ENCODE measurements around the gene PCP2. TPM values are rescaled to one million over a fixed set of nuclear protein-coding genes. Genes with fewer than 3 reads are reported as not detected.

The PCP2 gene
- total and polyA plus RNA-seq, 3 experiments from 2014 or later = 0.48 to 0.91 TPM; not detected in 1

- DNase-seq = peak in 1 of 5 donors; percentile 39
- peak overlapping the region in 1 of 8 donors; percentile 47 for H3K27ac Mint-ChIP-seq
Observed at GRCh38 chr19:7641290-7642276, 8.1 kb upstream of the PCP2 start.

GRCh38 chr19:7640803-7641202 lies 7.3 kb upstream of the PCP2 start:
- Mint-ChIP-seq H3K4me1 (peaks cover 25 to 41% (median 29%) of the 10 kb centered on the region in 3 donors), H3K27me3 (no peaks in the 10 kb centered on the region), H3K4me3 (peak overlapping the region in 1 of 7 donors; percentile 48), H3K9me3 (no peaks in the 10 kb centered on the region), H3K27ac (no peak overlapping the region), H3K36me3 (peaks cover 0 to 42% (median 8%) of the 10 kb centered on the region in 3 donors)
- POLR2A ChIA-PET = no interaction called here
- Histone ChIP-seq H3K9me3 (ENCODE audit: low read length) (no peaks in the 10 kb centered on the region), H3K4me1 (ENCODE audit: insufficient read depth, low read length) (peaks cover 25% of the 10 kb centered on the region), H3K27ac (ENCODE audit: low read depth, low read length) (no peak overlapping the region), H3K27me3 (ENCODE audit: insufficient read depth, low read length, poor library complexity, severe bottlenecking) (no peaks in the 10 kb centered on the region), H3K36me3 (ENCODE audit: insufficient read depth, low read length) (no peaks in the 10 kb centered on the region), H3K4me3 (ENCODE audit: low read length) (no peak overlapping the region)
- CTCF ChIA-PET = interaction anchor here (1.2 kb wide), 1 partner anchor 40 kb away, joined by 3 read pairs; the partner anchor contains the start of gene TRAPPC5
- no peak for DNase-seq

More at GRCh38 chr19:7641290-7642276, 8.1 kb upstream of the PCP2 start:
- peaks cover 0 to 47% (median 10%) of the 10 kb centered on the region in 3 donors for H3K36me3 Mint-ChIP-seq
- Histone ChIP-seq H3K36me3 (ENCODE audit: insufficient read depth, low read length) (no peaks in the 10 kb centered on the region), H3K27me3 (ENCODE audit: insufficient read depth, low read length, poor library complexity, severe bottlenecking) (no peaks in the 10 kb centered on the region), H3K27ac (ENCODE audit: low read depth, low read length) (no peak overlapping the region), H3K4me1 (ENCODE audit: insufficient read depth, low read length) (peaks cover 17% of the 10 kb centered on the region), H3K4me3 (ENCODE audit: low read length) (no peak overlapping the region), H3K9me3 (ENCODE audit: low read length) (no peaks in the 10 kb centered on the region)
- H3K4me1 Mint-ChIP-seq = peaks cover 18 to 33% (median 24%) of the 10 kb centered on the region in 3 donors
- ChIA-PET POLR2A (interaction anchor here (1.2 kb wide), 1 partner anchor 12 kb away, joined by 4 read pairs; the partner anchor contains the start of genes PET100 and XAB2), CTCF (interaction anchor here (1.2 kb wide), 1 partner anchor 39 kb away, joined by 3 read pairs; the partner anchor contains the start of gene TRAPPC5)
- H3K4me3 Mint-ChIP-seq = peak overlapping the region in 1 of 7 donors; percentile 48
- H3K9me3 Mint-ChIP-seq = no peaks in the 10 kb centered on the region
- no peaks in the 10 kb centered on the region for H3K27me3 Mint-ChIP-seq

- Mint-ChIP-seq H3K9me3 (no peaks in the 10 kb centered on the region), H3K27me3 (no peaks in the 10 kb centered on the region), H3K4me3 (peak overlapping the region in 5 of 7 donors; percentile 13 to 89 (median 50)), H3K27ac (peak overlapping the region in 5 of 8 donors; percentile 2 to 95 (median 52)), H3K36me3 (peaks cover 0 to 34% (median 7%) of the 10 kb centered on the region in 3 donors), H3K4me1 (peaks cover 27 to 48% (median 28%) of the 10 kb centered on the region in 3 donors)
- H3K4me1 ChIP-seq (ENCODE audit: insufficient read depth, low read length) = peaks cover 30% of the 10 kb centered on the region
- no peaks in the 10 kb centered on the region for H3K36me3 ChIP-seq (ENCODE audit: insufficient read depth, low read length)
- H3K27ac ChIP-seq (ENCODE audit: low read depth, low read length) = no peak overlapping the region
- no peak overlapping the region for H3K4me3 ChIP-seq (ENCODE audit: low read length)
- CTCF ChIA-PET = no interaction called here
- POLR2A ChIA-PET = no interaction called here
- H3K9me3 ChIP-seq (ENCODE audit: low read length) = no peaks in the 10 kb centered on the region
- H3K27me3 ChIP-seq (ENCODE audit: insufficient read depth, low read length, poor library complexity, severe bottlenecking) = no peaks in the 10 kb centered on the region
- no peak for DNase-seq
Observed at GRCh38 chr19:7639863-7640348, 6.4 kb upstream of the PCP2 start.

- Mint-ChIP-seq H3K27ac (peak overlapping the region in 7 of 8 donors; percentile 10 to 95 (median 64)), H3K4me1 (peaks cover 27 to 48% (median 31%) of the 10 kb centered on the region in 3 donors), H3K4me3 (peak overlapping the region; percentile 12 to 72 (median 59)), H3K9me3 (no peaks in the 10 kb centered on the region), H3K36me3 (peaks cover 0 to 28% (median 7%) of the 10 kb centered on the region in 3 donors), H3K27me3 (no peaks in the 10 kb centered on the region)
- no peaks in the 10 kb centered on the region for H3K36me3 ChIP-seq (ENCODE audit: insufficient read depth, low read length)
- ChIA-PET POLR2A (interaction anchor here (0.6 to 1.7 kb wide), 2 partner anchors 9 kb away, joined by 3 to 4 read pairs; partner anchors contain the start of genes PET100 and XAB2), CTCF (interaction anchor here (1.2 kb wide), 1 partner anchor 160 kb away, joined by 3 read pairs; no protein-coding TSS in a partner anchor)
- DNase-seq = no peak
- peaks cover 30% of the 10 kb centered on the region for H3K4me1 ChIP-seq (ENCODE audit: insufficient read depth, low read length)
- no peak overlapping the region for H3K27ac ChIP-seq (ENCODE audit: low read depth, low read length)
- no peaks in the 10 kb centered on the region for H3K9me3 ChIP-seq (ENCODE audit: low read length)
- H3K27me3 ChIP-seq (ENCODE audit: insufficient read depth, low read length, poor library complexity, severe bottlenecking) = no peaks in the 10 kb centered on the region
- H3K4me3 ChIP-seq (ENCODE audit: low read length) = no peak overlapping the region
Observed at GRCh38 chr19:7638802-7639465, 5.4 kb upstream of the PCP2 start.

GRCh38 chr19:7637374-7638256 lies 4.1 kb upstream of the PCP2 start:
- peak overlapping the region; percentile 88 to 96 (median 90) for H3K27ac Mint-ChIP-seq
- peaks cover 0 to 27% (median 7%) of the 10 kb centered on the region in 3 donors for H3K36me3 Mint-ChIP-seq
- no peaks in the 10 kb centered on the region for H3K27me3 ChIP-seq (ENCODE audit: insufficient read depth, low read length, poor library complexity, severe bottlenecking)
- POLR2A ChIA-PET = interaction anchor here (0.7 to 1.7 kb wide), 3 partner anchors 8 to 1529 kb away, joined by 4 to 5 read pairs (median 4); partner anchors contain the start of genes PET100, TRAPPC5 and XAB2
- peak overlapping the region; percentile 79 for H3K4me3 ChIP-seq (ENCODE audit: low read length)
- no peaks in the 10 kb centered on the region for H3K36me3 ChIP-seq (ENCODE audit: insufficient read depth, low read length)
- peaks cover 27 to 48% (median 31%) of the 10 kb centered on the region in 3 donors for H3K4me1 Mint-ChIP-seq
- H3K9me3 Mint-ChIP-seq = no peaks in the 10 kb centered on the region
- CTCF ChIA-PET = interaction anchor here (0.6 to 1.6 kb wide), 5 partner anchors 15 to 232 kb away, joined by 3 to 7 read pairs (median 3); partner anchors contain the start of gene TRAPPC5
- peaks cover 30% of the 10 kb centered on the region for H3K4me1 ChIP-seq (ENCODE audit: insufficient read depth, low read length)
- no peaks in the 10 kb centered on the region for H3K9me3 ChIP-seq (ENCODE audit: low read length)
- H3K27me3 Mint-ChIP-seq = no peaks in the 10 kb centered on the region
- peak overlapping the region; percentile 88 for H3K27ac ChIP-seq (ENCODE audit: low read depth, low read length)
- peak in 1 of 5 donors; percentile 21 for DNase-seq
- peak overlapping the region; percentile 77 to 95 (median 85) for H3K4me3 Mint-ChIP-seq

GRCh38 chr19:7636691-7637373 lies 3.3 kb upstream of the PCP2 start, which contains the start of gene STXBP2:
TSS of gene STXBP2 (plus strand) at chr19:7637110. CDS start at chr19:7637150, 40 bp downstream.
- CTCF ChIA-PET = interaction anchor here (1.3 to 1.6 kb wide), 2 partner anchors 44 to 69 kb away, joined by 6 to 7 read pairs; partner anchors contain the start of gene TRAPPC5
- H3K9me3 Mint-ChIP-seq = no peaks in the 10 kb centered on the region
- POLR2A ChIA-PET = interaction anchor here (1.7 kb wide), 2 partner anchors 7 to 44 kb away, joined by 4 to 5 read pairs; partner anchors contain the start of genes PET100, TRAPPC5 and XAB2
- H3K27me3 Mint-ChIP-seq = no peaks in the 10 kb centered on the region
- Histone ChIP-seq H3K9me3 (ENCODE audit: low read length) (no peaks in the 10 kb centered on the region), H3K27me3 (ENCODE audit: insufficient read depth, low read length, poor library complexity, severe bottlenecking) (no peaks in the 10 kb centered on the region), H3K4me1 (ENCODE audit: insufficient read depth, low read length) (peaks cover 30% of the 10 kb centered on the region), H3K27ac (ENCODE audit: low read depth, low read length) (peak within 1 kb of the TSS; percentile 88), H3K36me3 (ENCODE audit: insufficient read depth, low read length) (no peaks in the 10 kb centered on the region), H3K4me3 (ENCODE audit: low read length) (peak within 1 kb of the TSS; percentile 79)
- peaks cover 27 to 49% (median 31%) of the 10 kb centered on the region in 3 donors for H3K4me1 Mint-ChIP-seq
- DNase-seq = peak; percentile 89 to 95 (median 91)
- peaks cover 0 to 26% (median 7%) of the 10 kb centered on the region in 3 donors for H3K36me3 Mint-ChIP-seq
- H3K4me3 Mint-ChIP-seq = peak within 1 kb of the TSS; percentile 77 to 95 (median 85)
- peak within 1 kb of the TSS; percentile 88 to 96 (median 91) for H3K27ac Mint-ChIP-seq

Data from CD8-positive, alpha-beta memory T cell (primary cell).